CD14-positive monocyte (primary cell): ENCODE data around the gene SAMD4B. TPM values are rescaled to one million over a fixed set of nuclear protein-coding genes. Genes with fewer than 3 reads are reported as not detected.
A peak's percentile ranks its signal among the peaks of the same experiment; 100 is the strongest.
"Not testable (repeated sequence)": the region's sequence is repeated elsewhere in the genome, so short reads cannot be mapped to it uniquely, and the experiment has no call there.

Source experiments
- DNase-seq, 3 donors: peaks; one replicate each; pipeline ENCODE4 v3.0.0-alpha.2; 2011 to 2022
- H2AFZ ChIP-seq: 2 replicates; pipeline ENCODE4 v1.6.0; 2012; ENCODE audit warnings: mild to moderate bottlenecking, low read depth, low read length, inconsistent platforms; ENCODE audit not compliant: insufficient read depth, poor library complexity, severe bottlenecking
- H3K27ac ChIP-seq, 2 donors: 1 replicate in 1 of 2; 2 replicates in 1 of 2; pipeline ENCODE4 v1.5.1; 2012 to 2013; ENCODE audit warnings: low read length in 2 of 2, control low read depth in 1 of 2, inconsistent platforms in 1 of 2, low read depth in 1 of 2, mild to moderate bottlenecking in 1 of 2
- H3K27me3 ChIP-seq, 2 donors: one replicate each; pipeline versions ENCODE4 v1.6.0 to v1.6.1; 2011 to 2013; ENCODE audit warnings: low read length in 2 of 2; ENCODE audit not compliant: control insufficient read depth in 2 of 2, insufficient read depth in 2 of 2
- H3K36me3 ChIP-seq, 2 donors: replicated peaks in 1 of 2; 1 replicate in 1 of 2; 2 replicates in 1 of 2; pipeline versions ENCODE4 v1.5.1 to v1.6.1; 2012 to 2013; ENCODE audit warnings: low read length in 2 of 2, control low read depth in 1 of 2, inconsistent platforms in 1 of 2, mild to moderate bottlenecking in 1 of 2; ENCODE audit not compliant: insufficient read depth in 2 of 2, control insufficient read depth in 1 of 2
- H3K4me1 ChIP-seq, 2 donors: 1 replicate in 1 of 2; 2 replicates in 1 of 2; pipeline versions ENCODE4 v1.5.1 to v1.6.1; 2012 to 2013; ENCODE audit warnings: low read length in 2 of 2, control low read depth in 1 of 2, inconsistent platforms in 1 of 2, mild to moderate bottlenecking in 1 of 2, moderate library complexity in 1 of 2; ENCODE audit not compliant: insufficient read depth in 2 of 2, control insufficient read depth in 1 of 2
- H3K4me2 ChIP-seq: replicated peaks from 2 replicates; pipeline ENCODE3; 2012; ENCODE audit warnings: low read length, moderate library complexity, mild to moderate bottlenecking; ENCODE audit not compliant: poor library complexity, severe bottlenecking; ENCODE audit errors: extremely low read depth
- H3K4me3 ChIP-seq, 3 experiments: fragments of 200-600 bp in 1 of 3; sonication (generic) in 1 of 3; replicated peaks in 1 of 3; 1 replicate in 2 of 3; 2 replicates in 1 of 3; pipeline ENCODE4 v1.5.1; 2011 to 2013; ENCODE audit warnings: low read length in 3 of 3, mild to moderate bottlenecking in 3 of 3, control low read depth in 2 of 3, low read depth in 2 of 3, inconsistent platforms in 1 of 3, moderate library complexity in 1 of 3
- H3K79me2 ChIP-seq: 2 replicates; pipeline ENCODE4 v1.6.0; 2012; ENCODE audit warnings: mild to moderate bottlenecking, control low read depth, inconsistent platforms, low read length, moderate library complexity; ENCODE audit not compliant: insufficient read depth
- H3K9ac ChIP-seq: 2 replicates; pipeline ENCODE4 v1.6.0; 2017; ENCODE audit warnings: low read length, mild to moderate bottlenecking; ENCODE audit not compliant: insufficient read depth, poor library complexity, severe bottlenecking
- H3K9me3 ChIP-seq, 2 donors: replicated peaks in 1 of 2; 1 replicate in 1 of 2; 2 replicates in 1 of 2; pipeline versions ENCODE4 v1.5.1 to v1.6.1; 2012 to 2013; ENCODE audit warnings: low read length in 2 of 2, control low read depth in 1 of 2; ENCODE audit not compliant: control insufficient read depth in 1 of 2, insufficient read depth in 1 of 2
- H4K20me1 ChIP-seq: 2 replicates; pipeline ENCODE4 v1.6.0; 2012; ENCODE audit warnings: mild to moderate bottlenecking, low read length, control low read depth, moderate library complexity; ENCODE audit not compliant: insufficient read depth
- H3K27ac Mint-ChIP-seq, 7 donors: one replicate each; pipeline ENCODE4 v1.8.0; 2020; ENCODE audit warnings: mild to moderate bottlenecking in 7 of 7, mixed read lengths in 7 of 7, moderate library complexity in 6 of 7, inconsistent platforms in 2 of 7
- H3K27me3 Mint-ChIP-seq, 3 donors: one replicate each; pipeline ENCODE4 v1.8.0; 2021 to 2022; ENCODE audit warnings: low read depth in 3 of 3, mild to moderate bottlenecking in 3 of 3, mixed read lengths in 3 of 3, moderate library complexity in 3 of 3, inconsistent platforms in 1 of 3
- H3K36me3 Mint-ChIP-seq, 2 donors: one replicate each; pipeline ENCODE4 v1.8.0; 2020; ENCODE audit warnings: mixed read lengths in 2 of 2, inconsistent platforms in 1 of 2, mild to moderate bottlenecking in 1 of 2
- H3K4me1 Mint-ChIP-seq: one replicate; pipeline ENCODE4 v1.8.0; 2020; ENCODE audit warnings: mild to moderate bottlenecking, mixed read lengths
- H3K4me3 Mint-ChIP-seq, 2 donors: one replicate each; pipeline ENCODE4 v1.8.0; 2020; ENCODE audit warnings: mild to moderate bottlenecking in 2 of 2, mixed read lengths in 2 of 2, moderate library complexity in 1 of 2
- H3K9me3 Mint-ChIP-seq, 7 donors: one replicate each; pipeline ENCODE4 v1.8.0; 2020 to 2022; ENCODE audit warnings: mixed read lengths in 7 of 7, mild to moderate bottlenecking in 6 of 7, moderate library complexity in 6 of 7, inconsistent platforms in 2 of 7
- CTCF ChIP-seq: fragments of 200-600 bp; IDR thresholded peaks from one replicate; pipeline ENCODE4 v1.8.0; 2022; ENCODE audit warnings: antibody characterized with exemption, mild to moderate bottlenecking
- WGBS: methylation state at CpG from one replicate; pipeline ENCODE4 v1.1.5; 2013; ENCODE audit warnings: missing lambda C conversion rate; ENCODE audit not compliant: insufficient coverage; 5-methylcytosine and 5-hydroxymethylcytosine counted together
- intact Hi-C, 2 donors: fragments of 100-400 bp; cut with micrococcal nuclease; formaldehyde crosslinking; loops; one replicate each; pipeline versions ENCODE4 v1.15.0 to v1.15.1; 2023
- polyA plus RNA-seq, 3 donors: library from polyadenylated mRNA; depleted of rRNA in 1 of 3; unstranded in 2 of 3; stranded (reverse) in 1 of 3; fragments of 300-500 nt in 2 of 3; fragments of >200 nt in 1 of 3; fragmentation: Illumina TruSeq in 2 of 3; gene quantifications; 1 replicate in 2 of 3; 2 replicates in 1 of 3; pipeline ENCODE4 v1.2.3, GENCODE V29; 2012 to 2021

The SAMD4B gene
- polyA plus RNA-seq, 3 donors = 4.5 to 56.6 (median 5.6) TPM

DNA sequence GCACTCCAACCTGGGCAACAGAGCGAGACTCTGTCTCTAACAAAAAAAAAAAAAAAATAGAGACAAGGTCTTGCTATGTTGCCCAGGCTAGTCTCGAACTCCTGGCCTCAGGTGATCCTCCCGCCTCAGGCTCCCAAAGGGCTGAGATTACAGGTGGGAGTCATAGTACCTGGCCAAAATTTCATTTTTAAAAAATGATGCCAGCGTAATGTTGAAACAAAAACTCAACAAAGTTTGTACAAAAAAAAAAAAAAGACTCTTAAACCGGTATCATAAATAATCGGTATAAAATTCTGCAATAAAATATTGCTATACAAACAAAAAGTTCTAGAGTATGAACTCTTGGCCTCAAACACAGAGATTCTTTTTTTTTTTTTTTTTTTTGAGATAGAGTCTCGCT, 9.9 kb upstream of the SAMD4B start:
- Mint-ChIP-seq H3K36me3 (peaks cover 45 to 61% of the 10 kb centered on the region in 2 donors), H3K9me3 (peaks cover 0 to 2% (median 0%) of the 10 kb centered on the region in 7 donors), H3K27me3 (peaks cover 0 to 3% (median 2%) of the 10 kb centered on the region in 3 donors), H3K4me3 (peak overlapping the region in 1 of 2 donors; percentile 55), H3K27ac (peak overlapping the region in 3 of 7 donors; percentile 66 to 85 (median 77)), H3K4me1 (peaks cover 65% of the 10 kb centered on the region)
- H3K4me3 ChIP-seq = no peak overlapping the region
- no peak overlapping the region for H2AFZ ChIP-seq
- intact Hi-C loops = no loop called here
- 94% methylated on average over 3 of the region's 7 CpGs for WGBS
- H3K9ac ChIP-seq = no peak overlapping the region
- H3K9me3 ChIP-seq = no peaks in the 10 kb centered on the region
- H4K20me1 ChIP-seq = peaks cover 61% of the 10 kb centered on the region
- peaks cover 33 to 56% of the 10 kb centered on the region in 2 donors for H3K36me3 ChIP-seq
- H3K4me1 ChIP-seq = peaks cover 37 to 70% of the 10 kb centered on the region in 2 donors
- no peaks in the 10 kb centered on the region for H3K27me3 ChIP-seq
- peaks cover 82% of the 10 kb centered on the region for H3K79me2 ChIP-seq
- DNase-seq = no peak
- no peak for TF ChIP-seq CTCF
- no peak overlapping the region for H3K27ac ChIP-seq
- H3K4me2 ChIP-seq = no peak overlapping the region

DNA sequence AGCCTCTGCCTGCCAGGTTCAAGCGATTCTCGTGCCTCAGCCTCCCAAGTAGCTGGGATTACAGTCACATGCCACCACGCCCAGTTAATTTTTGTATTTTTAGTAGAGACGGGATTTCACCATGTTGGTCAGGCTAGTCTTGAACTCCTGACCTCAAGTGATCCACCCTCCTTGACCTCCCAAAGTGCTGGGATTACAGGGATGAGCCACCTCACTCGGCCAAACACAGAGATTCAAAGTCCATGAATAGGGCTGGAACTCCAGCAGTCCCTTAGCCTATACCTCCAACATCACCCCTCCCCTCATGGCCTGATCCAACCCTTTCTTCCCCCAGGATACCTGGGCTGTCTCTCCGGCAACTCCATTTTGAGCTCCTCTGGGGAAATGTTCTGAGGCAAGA, 9.5 kb upstream of the SAMD4B start:
- H4K20me1 ChIP-seq = peaks cover 57% of the 10 kb centered on the region
- H3K9me3 Mint-ChIP-seq, H3K4me2 ChIP-seq, H3K9ac ChIP-seq, H3K9me3 ChIP-seq, H2AFZ ChIP-seq, H3K27me3 Mint-ChIP-seq, H3K27me3 ChIP-seq, intact Hi-C loops, DNase-seq: not testable (repeated sequence)
- H3K36me3 ChIP-seq = peaks cover 28 to 52% of the 10 kb centered on the region in 2 donors
- H3K4me3 ChIP-seq = peak overlapping the region in 1 of 3 experiments; percentile 34
- H3K27ac ChIP-seq = peak overlapping the region in 1 of 2 donors; percentile 57
- Mint-ChIP-seq H3K4me1 (peaks cover 68% of the 10 kb centered on the region), H3K27ac (peak overlapping the region in 4 of 7 donors; percentile 66 to 85 (median 76)), H3K4me3 (peak overlapping the region in 1 of 2 donors; percentile 55), H3K36me3 (peaks cover 41 to 56% of the 10 kb centered on the region in 2 donors)
- WGBS = no CpG with 5 or more reads among the region's 6 CpGs
- H3K79me2 ChIP-seq = peaks cover 80% of the 10 kb centered on the region
- peaks cover 42 to 75% of the 10 kb centered on the region in 2 donors for H3K4me1 ChIP-seq
